Measurements from ENCODE around the gene ADAMTS17.

The ADAMTS17 gene

GRCh38 chr15:100201376-100202280, 140.1 kb downstream of the ADAMTS17 start:
- DNase-seq (ENCODE audit: low spot score) = no peak

- DNase-seq (ENCODE audit: low spot score) = no peak
These were observed 141.4 kb downstream of the ADAMTS17 start for GRCh38 chr15:100200287-100200880.

DNA sequence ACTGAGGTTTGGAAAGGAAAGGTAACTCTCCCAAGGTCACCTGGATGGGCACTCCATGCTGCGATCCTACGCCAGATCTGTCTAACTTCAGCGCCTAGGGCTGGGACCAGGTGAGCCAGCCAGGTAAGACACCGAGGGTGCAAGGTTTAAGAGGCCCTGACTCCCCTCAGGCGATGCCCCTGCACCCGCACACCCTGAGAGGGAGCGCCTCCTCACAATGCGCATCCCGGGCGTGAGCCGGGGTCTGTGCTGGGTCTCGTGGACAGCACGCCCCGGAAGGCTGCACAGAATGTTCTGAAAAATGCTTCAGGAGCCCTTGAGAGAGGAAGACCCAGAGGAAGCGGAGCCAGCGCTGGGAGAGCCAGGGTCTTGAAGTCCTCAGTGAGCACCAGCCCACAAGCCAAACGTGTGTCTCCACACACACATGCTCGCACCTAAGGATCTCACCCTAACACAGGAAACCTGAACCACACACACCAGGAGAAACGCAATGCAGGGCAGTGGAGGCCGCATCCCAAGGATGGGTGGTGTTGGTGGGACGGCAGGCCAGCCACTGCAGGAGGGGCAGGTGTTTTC, 142.0 kb downstream of the ADAMTS17 start:
- DNase-seq (ENCODE audit: low spot score) = no peak

DNA sequence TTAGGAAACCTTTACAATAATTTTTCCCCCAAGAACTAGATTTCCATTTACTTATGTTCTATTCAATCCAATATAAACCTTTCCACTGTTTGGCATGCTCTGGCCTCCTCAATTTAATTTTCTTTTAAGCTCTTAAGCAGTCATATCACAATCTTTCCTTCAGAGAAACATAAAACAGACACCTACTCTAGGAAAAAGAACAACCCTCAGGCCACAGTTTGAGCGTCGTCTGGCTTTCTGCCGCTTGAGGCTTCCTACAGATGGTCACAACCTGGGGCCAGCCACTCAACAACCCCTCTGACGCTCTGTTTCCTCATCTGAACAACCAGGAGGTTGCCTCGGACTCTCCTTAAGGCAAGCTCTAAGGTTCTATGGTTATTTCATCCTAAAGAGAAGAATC, 143.3 kb downstream of the ADAMTS17 start:
- no peak for DNase-seq (ENCODE audit: low spot score)

GRCh38 chr15:100196326-100197058, 145.3 kb downstream of the ADAMTS17 start:
- DNase-seq (ENCODE audit: low spot score) = no peak

GRCh38 chr15:100194996-100195395, 146.8 kb downstream of the ADAMTS17 start:
- DNase-seq (ENCODE audit: low spot score) = no peak

DNA sequence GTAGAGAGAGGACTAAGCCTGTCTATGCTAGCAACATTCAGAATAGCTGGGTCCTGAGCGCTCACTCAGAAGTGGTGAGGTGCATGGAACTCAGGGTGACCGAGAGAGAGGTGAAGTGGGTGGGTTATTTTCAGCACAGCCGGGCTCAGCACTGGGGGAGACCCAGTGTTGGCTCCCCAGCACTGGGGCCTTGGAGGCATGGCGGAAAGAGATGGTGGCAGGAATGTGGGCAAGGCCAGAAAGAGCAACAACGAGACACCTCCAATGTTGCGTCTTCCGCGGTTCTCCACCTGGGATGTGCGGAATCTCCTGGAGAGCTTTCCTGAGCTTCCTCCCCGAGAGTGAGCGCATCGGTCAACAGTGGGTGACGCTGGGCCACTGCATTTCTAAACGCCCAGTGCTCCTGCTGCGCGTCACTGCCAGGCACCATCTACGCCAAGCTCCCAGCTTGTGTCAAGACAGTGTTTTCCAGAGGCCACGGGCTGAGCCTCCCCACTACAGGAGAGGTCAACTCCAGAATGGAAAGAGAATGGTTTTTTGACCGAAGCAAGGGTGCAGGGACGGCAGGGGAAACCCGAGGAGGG, 148.4 kb downstream of the ADAMTS17 start:
- DNase-seq (ENCODE audit: low spot score) = no peak

DNA sequence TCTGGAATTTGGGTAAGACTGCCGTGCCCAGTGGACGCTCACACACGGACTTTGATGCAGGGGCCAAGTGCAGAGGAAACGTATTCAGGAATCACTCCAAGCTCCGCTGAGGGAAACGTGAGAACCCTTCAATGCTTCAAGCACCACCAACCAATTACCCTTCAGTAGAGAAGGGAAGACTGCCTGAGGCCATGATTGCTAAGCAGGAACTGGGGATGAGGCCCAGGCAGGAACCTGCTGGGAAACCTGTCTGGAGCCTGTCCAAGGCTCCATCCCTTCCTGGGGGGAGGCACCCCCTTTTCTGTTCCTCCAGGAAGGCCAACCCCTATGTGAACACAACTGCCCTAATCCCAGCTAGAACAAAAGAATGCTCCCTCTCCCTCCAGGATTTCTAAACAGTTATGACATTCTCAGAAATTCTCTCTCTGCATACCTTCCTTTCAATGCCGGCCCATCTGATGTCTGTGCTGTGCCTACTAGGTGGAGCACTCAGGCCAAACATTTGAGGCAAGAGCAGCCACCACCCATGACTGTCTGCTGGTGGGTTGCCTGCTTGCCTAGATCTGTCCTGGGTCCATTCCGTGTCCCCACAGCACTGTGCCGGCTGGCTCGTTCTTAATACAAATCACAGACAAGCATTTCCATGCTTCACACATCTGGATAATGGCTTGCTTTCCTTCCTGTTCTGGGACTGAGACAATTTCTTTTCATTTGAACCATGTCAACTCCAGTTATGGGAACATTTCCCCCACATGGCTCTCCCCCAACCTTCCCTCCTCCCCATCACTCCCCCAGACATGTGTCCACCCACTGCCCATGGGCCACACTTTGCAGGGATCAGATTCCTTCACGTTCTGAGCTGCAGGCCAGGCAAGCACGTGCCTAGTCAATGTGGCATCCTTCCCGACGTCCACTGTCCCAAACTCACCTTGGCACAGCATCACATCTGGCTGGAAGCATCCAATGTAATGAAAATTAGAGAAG, 149.4 kb downstream of the ADAMTS17 start:
- DNase-seq (ENCODE audit: low spot score) = no peak

- DNase-seq (ENCODE audit: low spot score) = no peak
These were observed 150.6 kb downstream of the ADAMTS17 start for GRCh38 chr15:100191161-100191560.

DNA sequence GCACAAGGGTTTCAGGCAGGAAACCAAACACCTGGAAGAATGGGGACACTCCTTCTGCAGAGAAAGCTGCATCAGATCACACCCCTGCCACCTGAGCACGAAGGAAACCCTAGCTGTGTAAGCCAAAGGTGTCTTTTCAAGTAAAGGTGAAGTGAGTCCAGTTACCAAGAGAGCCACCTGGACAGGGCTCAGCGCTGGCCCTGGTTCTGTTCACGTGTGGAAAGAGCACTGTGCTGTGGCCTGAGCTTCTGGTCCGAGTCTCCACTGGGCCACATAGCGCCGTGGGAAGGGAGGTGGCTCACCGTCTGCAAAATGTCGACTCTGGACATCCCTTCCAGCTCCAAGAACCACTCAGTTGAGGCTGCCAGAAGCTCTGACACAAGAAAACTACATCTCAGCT, 151.1 kb downstream of the ADAMTS17 start:
- DNase-seq (ENCODE audit: low spot score) = no peak

GRCh38 chr15:100189849-100190248, 151.9 kb downstream of the ADAMTS17 start:
- no peak for DNase-seq (ENCODE audit: low spot score)

- no peak for DNase-seq (ENCODE audit: low spot score)
These were observed 152.5 kb downstream of the ADAMTS17 start for GRCh38 chr15:100189319-100189718.

GRCh38 chr15:100187677-100188076, 154.1 kb downstream of the ADAMTS17 start:
- no peak for DNase-seq (ENCODE audit: low spot score)

DNA sequence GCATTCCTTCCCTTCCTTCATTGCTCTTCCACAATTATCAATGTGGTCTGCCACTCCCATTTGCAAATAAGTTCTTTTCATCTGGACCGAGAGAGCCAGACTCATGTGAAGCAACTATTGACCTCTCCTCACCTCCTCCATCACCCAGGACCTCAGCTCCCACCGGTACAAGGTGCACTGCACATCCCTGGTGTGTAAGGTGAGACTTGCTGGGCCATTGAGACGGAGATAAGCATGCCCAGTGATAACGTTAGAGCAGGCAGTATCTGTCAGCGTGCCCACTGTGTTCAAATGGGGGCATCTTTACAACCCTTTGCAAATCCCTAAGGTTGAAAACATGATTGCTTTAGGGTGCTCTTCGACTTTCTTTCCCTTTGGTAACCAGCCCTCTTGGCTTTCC, 154.8 kb downstream of the ADAMTS17 start:
- DNase-seq (ENCODE audit: low spot score) = no peak

DNA sequence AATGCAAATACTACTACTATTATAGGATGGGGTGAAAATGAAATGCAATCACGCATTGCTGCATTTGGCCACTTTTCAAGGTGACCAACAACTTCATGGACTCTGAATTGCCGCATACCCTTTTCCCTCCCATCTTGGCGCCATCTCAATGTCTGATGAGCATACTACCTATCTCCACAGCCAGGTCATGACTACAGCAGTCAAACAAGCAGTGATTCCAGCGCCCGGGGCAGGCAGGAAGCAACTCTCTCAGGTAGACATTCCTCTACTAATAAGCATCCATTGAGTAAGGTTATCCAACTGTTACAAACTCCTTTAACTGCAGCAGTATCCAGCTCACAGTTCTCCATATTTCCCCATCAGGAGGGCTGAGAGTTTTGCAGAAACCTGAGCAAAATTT, 155.4 kb downstream of the ADAMTS17 start:
- no peak for DNase-seq (ENCODE audit: low spot score)

DNA sequence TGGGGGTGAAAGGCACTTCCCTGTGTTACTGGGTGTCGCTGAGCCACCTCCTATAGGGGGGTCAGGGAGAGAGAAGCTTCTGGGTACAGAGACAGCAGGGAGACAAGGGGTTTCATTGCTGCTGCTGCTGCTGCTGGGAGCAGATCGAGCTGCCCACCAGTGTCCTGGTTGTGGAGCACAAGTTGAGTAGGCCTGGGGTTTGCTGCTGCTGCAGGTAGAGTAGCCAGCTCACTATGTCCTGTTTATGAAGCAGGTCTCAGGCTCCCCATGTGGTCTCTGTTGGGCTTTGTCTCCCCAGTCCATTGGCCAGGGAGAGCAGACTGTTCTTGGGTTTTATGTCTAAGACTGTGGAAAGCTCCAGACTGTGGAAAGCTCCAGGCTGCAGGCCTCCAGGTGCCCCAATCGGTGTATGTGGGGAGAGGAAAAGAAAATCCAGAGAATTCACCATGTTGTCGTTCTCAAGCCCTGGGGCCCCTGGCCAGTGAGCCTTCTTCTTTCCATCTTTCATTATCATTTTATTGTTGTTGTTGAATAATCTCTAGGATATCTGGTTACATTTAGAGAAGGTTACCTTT, 157.8 kb downstream of the ADAMTS17 start:
- no peak for DNase-seq (ENCODE audit: low spot score)

- DNase-seq (ENCODE audit: low spot score) = no peak
These were observed 160.9 kb downstream of the ADAMTS17 start for GRCh38 chr15:100180921-100181320.

- DNase-seq (ENCODE audit: low spot score) = no peak
These were observed 166.2 kb downstream of the ADAMTS17 start for GRCh38 chr15:100175406-100176114.

GRCh38 chr15:100174904-100175275, 166.9 kb downstream of the ADAMTS17 start:
- no peak for DNase-seq (ENCODE audit: low spot score)
